Fibroblast of skin of right biceps (primary cell): Measurements from ENCODE around the gene GJA8.
A peak's percentile ranks its signal among the peaks of the same experiment; 100 is the strongest.
"Not testable (repeated sequence)": the region's sequence is repeated elsewhere in the genome, so short reads cannot be mapped to it uniquely, and the experiment has no call there.

Source experiments
- DNase-seq: peaks from one replicate; pipeline ENCODE4 v3.0.0-alpha.2; 2013

Gene GJA8

GRCh38 chr1:147928236-147929132 lies 25.9 kb downstream of the GJA8 start, which contains the start of gene GPR89B:
Gene GPR89B, plus strand, starts transcription at chr1:147928420. Its CDS starts 117 bp downstream, at chr1:147928537.
- peak; percentile 85 for DNase-seq

GRCh38 chr1:147931137-147931536 lies 28.5 kb downstream of the GJA8 start:
- DNase-seq: not testable (repeated sequence)

- not testable (repeated sequence) for DNase-seq
Observed at GRCh38 chr1:147935296-147935695, 32.7 kb downstream of the GJA8 start.

GRCh38 chr1:147940456-147940855 lies 37.9 kb downstream of the GJA8 start:
- DNase-seq: not testable (repeated sequence)

- DNase-seq: not testable (repeated sequence)
Observed at GRCh38 chr1:147942563-147942962, 40.0 kb downstream of the GJA8 start.

GRCh38 chr1:147949517-147949916 lies 46.9 kb downstream of the GJA8 start:
- DNase-seq: not testable (repeated sequence)
